Glomerular visceral epithelial cell (primary cell): Measurements from ENCODE around the gene OLAH.

Source experiments
- DNase-seq: peaks from one replicate; pipeline ENCODE4 v3.0.0-alpha.2; 2016; ENCODE audit errors: extremely low spot score

Gene OLAH

DNA sequence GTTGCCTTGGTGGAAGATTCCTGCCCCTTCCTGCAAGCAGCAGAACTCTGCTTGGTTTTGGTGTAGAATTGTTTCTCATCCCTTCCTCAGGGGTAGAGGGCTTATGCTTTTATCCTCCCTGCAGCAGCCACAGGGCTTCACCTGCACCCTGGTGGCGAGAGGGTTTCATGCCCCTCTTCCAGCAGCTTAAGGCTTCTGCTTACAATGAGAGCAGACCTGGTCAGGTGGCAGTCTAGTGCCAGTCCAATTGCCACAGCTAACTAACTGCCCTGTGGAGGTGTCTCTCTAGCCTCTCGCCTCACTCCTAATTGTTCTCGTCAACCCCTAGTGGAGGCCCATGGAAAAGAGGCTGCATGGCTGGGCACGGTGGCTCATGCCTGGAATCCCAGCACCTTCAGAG, 25.5 kb downstream of the OLAH start:
- DNase-seq: no peak

- no peak for DNase-seq
Observed at GRCh38 chr10:15072358-15072757, 28.6 kb downstream of the OLAH start.

DNA sequence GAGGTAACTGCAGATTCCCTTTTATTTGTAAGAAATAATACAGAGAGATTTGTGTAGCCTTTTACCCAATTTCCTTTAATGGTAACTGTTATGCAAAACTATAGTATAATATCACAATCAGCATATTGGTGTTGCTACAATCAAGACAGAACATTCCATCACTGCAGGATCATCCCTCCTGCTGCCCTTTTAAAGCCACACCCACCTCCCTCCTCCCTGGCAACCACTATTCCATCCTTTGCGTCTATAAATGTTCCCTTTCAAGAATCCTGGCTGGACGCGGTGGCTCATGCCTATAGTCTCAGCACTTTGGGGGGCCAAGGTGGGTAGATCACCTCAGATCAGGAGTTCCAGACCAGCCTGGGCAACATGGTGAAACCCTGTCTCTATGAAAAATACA, 31.7 kb downstream of the OLAH start:
- no peak for DNase-seq

GRCh38 chr10:15083674-15084501, 40.1 kb downstream of the OLAH start:
- no peak for DNase-seq

DNA sequence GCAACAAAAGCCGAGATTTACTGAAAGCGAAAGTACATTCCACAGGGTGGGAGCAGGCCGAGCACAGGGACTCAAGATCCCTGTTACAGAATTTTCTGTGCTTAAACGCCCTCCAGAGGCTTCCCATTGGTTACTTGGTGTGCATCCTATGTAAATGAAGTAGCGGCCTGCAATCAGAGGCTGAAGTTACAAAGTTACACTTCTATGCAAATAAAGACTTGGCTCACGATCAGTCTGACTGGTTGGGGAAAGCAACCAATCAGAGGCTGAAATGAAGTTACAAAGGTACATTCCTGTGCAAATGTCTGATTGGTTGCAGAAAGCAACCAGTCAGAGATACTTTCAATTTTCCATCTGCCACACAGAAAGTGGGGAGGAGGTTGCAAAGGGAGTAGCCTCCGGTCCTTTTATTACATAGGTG, 40.8 kb downstream of the OLAH start:
- DNase-seq: peak; percentile 90

DNA sequence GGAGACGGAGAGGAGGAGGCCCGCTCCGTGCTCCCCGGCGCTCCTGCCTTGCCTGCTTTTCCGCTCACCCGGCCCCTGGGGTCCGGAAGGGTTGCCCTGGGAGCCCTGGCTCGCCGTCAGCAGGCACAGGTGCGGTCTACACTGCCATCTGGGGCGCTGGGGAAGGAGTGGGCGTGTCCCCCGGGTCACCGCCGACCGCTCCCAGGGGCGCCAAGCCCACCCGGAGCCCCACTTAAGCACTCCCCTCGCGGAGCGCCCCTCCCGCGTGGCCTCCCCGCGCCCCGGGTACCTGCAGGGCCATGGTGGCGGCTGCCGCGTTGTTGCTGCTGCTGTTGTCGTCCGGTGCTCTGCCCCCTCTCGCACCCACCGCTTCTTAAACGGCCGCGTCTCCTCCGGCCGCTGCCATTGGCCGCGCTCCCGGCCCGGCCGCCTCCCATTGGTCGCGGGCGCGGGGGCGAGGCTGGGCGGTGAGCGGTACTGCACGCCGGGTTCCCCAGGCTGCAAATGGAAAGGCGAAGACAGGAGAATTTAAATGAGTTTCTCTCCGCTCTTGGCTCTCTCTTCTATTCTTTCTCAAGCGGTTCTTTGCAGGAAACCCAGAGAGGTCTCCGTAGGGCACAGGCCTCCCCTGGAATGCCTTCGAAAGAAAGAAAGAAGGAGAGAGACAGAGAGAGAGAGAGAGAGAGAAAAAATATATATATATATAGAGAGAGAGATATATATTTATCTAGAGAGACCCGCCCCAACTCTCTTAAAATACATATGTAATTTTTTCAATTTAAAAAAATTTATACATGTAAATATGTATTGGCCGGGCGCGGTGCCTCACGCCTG, 44.9 kb downstream of the OLAH start, which contains the start of gene ACBD7:
TSS of gene ACBD7 (minus strand) at position 349 of the 834 bp plus-strand sequence. CDS start at position 301, 48 bp downstream.
- DNase-seq: peak; percentile 86

GRCh38 chr10:15091418-15091817, 47.7 kb downstream of the OLAH start:
- DNase-seq: no peak

DNA sequence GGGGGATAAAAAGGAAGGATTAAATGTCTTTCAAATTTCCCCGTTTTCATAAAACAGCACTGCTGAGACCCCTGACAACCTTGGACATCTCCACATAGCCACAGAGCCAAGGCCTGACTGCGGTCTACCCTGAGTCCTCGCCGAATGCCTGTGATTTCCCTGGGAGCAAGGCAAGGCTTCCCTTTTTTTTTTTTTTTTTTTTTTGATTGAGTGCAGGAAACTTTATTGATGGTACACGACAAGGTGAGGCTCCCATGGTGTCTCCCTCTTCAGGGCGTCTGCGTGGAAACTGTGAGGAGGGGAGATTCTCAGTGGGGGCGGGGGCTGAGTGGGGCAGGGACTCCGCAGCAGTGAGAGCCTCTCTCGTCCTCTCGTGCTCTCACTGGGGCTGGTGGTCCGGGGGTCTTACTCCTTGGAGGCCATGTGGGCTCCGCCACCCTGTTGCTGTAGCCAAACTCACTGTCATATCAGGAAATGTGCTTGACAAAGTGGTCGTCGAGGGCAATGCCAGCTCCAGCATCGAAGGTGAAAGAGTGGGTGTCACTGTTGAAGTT, 49.2 kb downstream of the OLAH start:
- DNase-seq: no peak

DNA sequence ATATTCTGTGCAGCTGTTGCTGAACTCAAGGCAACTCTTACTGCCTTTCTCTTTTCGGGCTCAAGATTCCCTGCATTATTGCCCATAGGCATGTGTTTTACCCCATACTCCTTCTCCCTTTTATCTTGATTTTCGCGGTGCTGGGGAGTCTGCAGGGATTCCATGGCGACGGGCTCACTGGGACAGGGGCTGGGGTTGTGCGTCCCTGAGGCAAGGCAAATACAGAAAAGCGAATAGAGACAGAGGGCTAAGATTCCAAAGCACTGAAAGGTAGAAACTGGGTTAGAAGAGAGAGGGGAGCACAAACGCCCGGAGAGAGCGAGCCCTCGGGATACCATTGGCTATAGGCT, 52.9 kb downstream of the OLAH start:
- DNase-seq: no peak

GRCh38 chr10:15097011-15097812, 53.5 kb downstream of the OLAH start, which contains the start of gene RPP38:
Gene RPP38 (plus strand): TSS chr10:15097355. CDS start chr10:15103315, 5,960 bp downstream.
- peak; percentile 96 for DNase-seq

GRCh38 chr10:15099886-15100285, 56.1 kb downstream of the OLAH start:
- DNase-seq: no peak

DNA sequence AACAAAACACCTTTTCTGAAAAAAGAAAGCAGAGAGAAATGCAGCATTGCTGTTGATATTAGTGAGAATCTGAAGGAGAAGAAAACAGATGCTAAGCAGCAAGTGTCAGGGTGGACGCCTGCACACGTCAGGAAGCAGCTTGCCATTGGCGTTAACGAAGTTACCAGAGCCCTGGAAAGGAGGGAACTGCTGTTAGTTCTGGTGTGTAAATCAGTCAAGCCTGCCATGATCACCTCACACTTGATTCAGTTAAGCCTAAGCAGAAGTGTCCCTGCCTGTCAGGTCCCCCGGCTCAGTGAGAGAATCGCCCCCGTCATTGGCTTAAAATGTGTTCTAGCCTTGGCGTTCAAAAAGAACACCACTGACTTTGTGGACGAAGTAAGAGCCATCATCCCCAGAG, 59.8 kb downstream of the OLAH start:
- DNase-seq: no peak

- DNase-seq: peak; percentile 72
Observed at GRCh38 chr10:15106352-15107013, 62.7 kb downstream of the OLAH start.

DNA sequence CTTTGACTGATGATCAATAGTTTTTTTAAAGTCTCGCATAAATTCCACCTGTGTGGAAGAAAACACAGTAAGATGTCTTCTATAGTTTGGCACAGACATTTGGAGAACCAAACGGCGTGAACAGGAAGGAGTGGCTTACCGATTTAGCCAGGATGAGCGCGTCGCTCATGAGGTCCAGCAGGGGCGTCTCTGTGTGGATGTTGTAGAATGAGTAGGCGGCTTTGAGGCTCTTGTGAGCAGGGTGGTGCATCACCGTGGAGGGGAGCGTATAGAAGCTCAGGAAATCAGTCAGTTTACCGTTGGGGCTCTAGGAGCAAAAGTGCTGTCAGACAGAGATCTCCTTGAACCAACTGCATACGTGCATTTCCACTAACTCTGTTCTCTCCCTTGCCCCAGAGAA, 68.9 kb downstream of the OLAH start:
- DNase-seq: no peak

- DNase-seq: no peak
Observed at GRCh38 chr10:15113766-15114165, 70.0 kb downstream of the OLAH start.

DNA sequence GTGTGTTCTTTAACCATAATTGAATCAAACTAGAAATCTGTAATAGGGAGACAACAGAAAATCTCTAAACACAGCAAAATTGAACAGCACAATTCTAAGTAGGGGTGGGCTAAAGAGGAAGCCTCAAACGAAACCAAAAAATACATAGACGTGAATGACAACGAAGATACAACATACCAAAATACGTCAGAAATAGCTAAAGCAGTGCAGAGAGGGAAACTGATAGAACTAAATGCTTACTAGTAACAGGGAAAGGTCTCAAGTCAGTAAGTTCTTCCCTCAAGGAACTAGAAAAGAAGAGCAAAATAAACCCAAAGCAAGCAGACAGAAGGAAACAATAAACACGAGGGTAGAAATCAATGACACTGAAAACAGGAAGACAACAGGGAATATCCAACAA, 72.5 kb downstream of the OLAH start:
- DNase-seq: no peak

DNA sequence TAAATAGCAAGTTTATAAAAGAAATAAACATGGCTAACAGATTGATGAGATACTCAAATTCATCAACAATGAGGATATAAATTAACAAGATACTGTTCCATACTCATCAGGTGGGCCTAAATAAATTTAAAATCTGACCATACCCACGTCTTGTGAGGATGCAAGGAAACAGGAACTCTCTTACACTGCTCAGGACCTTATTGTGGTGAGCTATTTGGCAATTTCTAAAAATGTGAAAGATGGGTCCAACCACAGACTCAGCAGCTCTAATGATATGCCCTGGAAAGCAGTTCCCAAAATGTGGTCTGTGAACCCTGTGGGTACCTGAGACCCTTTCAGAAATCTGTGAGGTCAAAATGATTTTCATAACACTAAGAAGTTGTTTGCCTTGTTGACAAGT, 74.9 kb downstream of the OLAH start:
- no peak for DNase-seq

GRCh38 chr10:15120523-15120922, 76.8 kb downstream of the OLAH start:
- DNase-seq: no peak

DNA sequence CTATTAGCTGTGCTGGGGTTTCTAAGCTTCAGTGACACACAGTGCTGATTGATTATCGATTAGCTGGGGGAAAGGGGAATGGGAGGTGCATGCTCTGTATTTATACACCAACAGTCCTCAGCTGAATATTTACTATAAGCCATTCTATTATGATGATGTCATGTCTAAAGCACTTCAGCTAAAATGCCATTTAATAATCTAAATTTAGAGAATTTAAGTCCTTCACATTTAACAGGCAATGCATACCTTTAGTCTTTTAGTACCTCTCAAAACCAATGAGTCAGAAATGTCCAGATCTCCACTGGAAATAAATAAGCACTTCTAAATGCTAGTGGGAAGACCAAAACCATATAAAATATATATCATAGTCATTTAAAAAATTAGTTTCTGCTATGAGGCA, 78.0 kb downstream of the OLAH start:
- no peak for DNase-seq

DNA sequence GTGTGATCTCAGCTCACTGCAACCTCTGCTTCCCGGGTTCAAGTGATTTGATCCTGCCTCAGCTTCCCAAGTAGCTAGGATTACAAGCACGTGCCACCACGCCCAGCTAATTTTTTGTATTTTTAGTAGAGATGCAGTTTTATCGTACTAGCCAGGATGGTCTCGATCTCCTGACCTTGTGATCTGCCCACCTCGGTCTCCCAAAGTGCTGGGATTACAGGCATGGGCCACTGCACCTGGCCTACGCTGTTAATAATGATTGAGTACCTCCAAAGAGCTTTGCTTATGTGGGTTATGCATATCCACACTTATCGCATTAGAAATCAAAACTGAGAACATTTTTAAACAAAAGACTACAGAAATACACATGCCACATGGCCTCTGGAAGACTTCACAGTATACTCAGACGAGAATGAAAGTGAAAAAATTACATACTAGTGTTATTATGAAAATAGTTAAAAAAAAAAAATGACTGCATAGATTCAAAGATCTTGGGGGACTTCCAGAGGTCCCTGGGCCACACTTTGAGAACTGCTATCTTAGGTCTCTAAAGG, 78.8 kb downstream of the OLAH start:
- DNase-seq: no peak
